ENCODE results near the gene HDAC4. TPM values are rescaled to one million over a fixed set of nuclear protein-coding genes. Genes with fewer than 3 reads are reported as not detected.

Gene HDAC4
- total RNA-seq, 2 donors from 2014 or later = 22.3 to 48.6 TPM

- no peak for DNase-seq (ENCODE audit: low spot score)
Observed at GRCh38 chr2:239193925-239194677, 206.7 kb downstream of the HDAC4 start.

GRCh38 chr2:239193401-239193811 lies 207.4 kb downstream of the HDAC4 start:
- ATAC-seq (no peak), DNase-seq (ENCODE audit: low spot score) (no peak)
- Mint-ChIP-seq H3K4me1 (ENCODE audit: low read depth in 2 of 2) (peaks cover 0 to 17% of the 10 kb centered on the region in 2 donors), H3K27me3 (no peaks in the 10 kb centered on the region), H3K9me3 (no peaks in the 10 kb centered on the region), H3K36me3 (no peaks in the 10 kb centered on the region), H3K4me3 (no peak overlapping the region), H3K27ac (no peak overlapping the region)

More at GRCh38 chr2:239193925-239194677, 206.7 kb downstream of the HDAC4 start:
- peaks cover 0 to 17% of the 10 kb centered on the region in 2 donors for H3K4me1 Mint-ChIP-seq (ENCODE audit: low read depth in 2 of 2)
- no peak overlapping the region for H3K4me3 Mint-ChIP-seq
- H3K36me3 Mint-ChIP-seq = no peaks in the 10 kb centered on the region
- H3K27me3 Mint-ChIP-seq = no peaks in the 10 kb centered on the region
- no peak for ATAC-seq
- no peaks in the 10 kb centered on the region for H3K9me3 Mint-ChIP-seq
- H3K27ac Mint-ChIP-seq = no peak overlapping the region

- Mint-ChIP-seq H3K36me3 (no peaks in the 10 kb centered on the region), H3K27ac (no peak overlapping the region), H3K4me3 (no peak overlapping the region), H3K27me3 (no peaks in the 10 kb centered on the region), H3K4me1 (ENCODE audit: low read depth in 2 of 2) (peaks cover 0 to 17% of the 10 kb centered on the region in 2 donors), H3K9me3 (no peaks in the 10 kb centered on the region)
- no peak for ATAC-seq
- no peak for DNase-seq (ENCODE audit: low spot score)
Observed at GRCh38 chr2:239192975-239193374, 207.8 kb downstream of the HDAC4 start.

- Mint-ChIP-seq H3K4me1 (ENCODE audit: low read depth in 2 of 2) (peaks cover 0 to 17% of the 10 kb centered on the region in 2 donors), H3K4me3 (no peak overlapping the region), H3K27ac (no peak overlapping the region), H3K27me3 (no peaks in the 10 kb centered on the region), H3K9me3 (no peaks in the 10 kb centered on the region), H3K36me3 (no peaks in the 10 kb centered on the region)
- ATAC-seq (no peak), DNase-seq (ENCODE audit: low spot score) (no peak)
Observed at GRCh38 chr2:239192456-239192855, 208.4 kb downstream of the HDAC4 start.

GRCh38 chr2:239190921-239191885 lies 209.6 kb downstream of the HDAC4 start:
- Mint-ChIP-seq H3K36me3 (no peaks in the 10 kb centered on the region), H3K27me3 (no peaks in the 10 kb centered on the region), H3K4me1 (ENCODE audit: low read depth in 2 of 2) (peaks cover 0 to 12% of the 10 kb centered on the region in 2 donors), H3K9me3 (no peaks in the 10 kb centered on the region), H3K4me3 (no peak overlapping the region), H3K27ac (no peak overlapping the region)
- ATAC-seq (no peak), DNase-seq (ENCODE audit: low spot score) (no peak)

- no peaks in the 10 kb centered on the region for H3K36me3 Mint-ChIP-seq
Observed at GRCh38 chr2:239190361-239190760, 210.5 kb downstream of the HDAC4 start.

GRCh38 chr2:239189711-239190131 lies 211.1 kb downstream of the HDAC4 start:
- peaks cover 0 to 5% of the 10 kb centered on the region in 2 donors for H3K4me1 Mint-ChIP-seq (ENCODE audit: low read depth in 2 of 2)
- ATAC-seq (no peak), DNase-seq (ENCODE audit: low spot score) (no peak)

More at GRCh38 chr2:239190361-239190760, 210.5 kb downstream of the HDAC4 start:
- Mint-ChIP-seq H3K9me3 (no peaks in the 10 kb centered on the region), H3K27ac (no peak overlapping the region), H3K4me3 (no peak overlapping the region), H3K27me3 (no peaks in the 10 kb centered on the region), H3K4me1 (ENCODE audit: low read depth in 2 of 2) (peaks cover 0 to 5% of the 10 kb centered on the region in 2 donors)
- DNase-seq (ENCODE audit: low spot score) (no peak), ATAC-seq (no peak)

GRCh38 chr2:239188536-239188935 lies 212.3 kb downstream of the HDAC4 start:
- Mint-ChIP-seq H3K36me3 (no peaks in the 10 kb centered on the region), H3K27ac (no peak overlapping the region), H3K9me3 (no peaks in the 10 kb centered on the region), H3K4me1 (ENCODE audit: low read depth in 2 of 2) (no peaks in the 10 kb centered on the region), H3K4me3 (no peak overlapping the region), H3K27me3 (no peaks in the 10 kb centered on the region)
- ATAC-seq (no peak), DNase-seq (ENCODE audit: low spot score) (no peak)

More at GRCh38 chr2:239189711-239190131, 211.1 kb downstream of the HDAC4 start:
- no peaks in the 10 kb centered on the region for H3K9me3 Mint-ChIP-seq
- no peak overlapping the region for H3K4me3 Mint-ChIP-seq
- H3K27me3 Mint-ChIP-seq = no peaks in the 10 kb centered on the region
- H3K36me3 Mint-ChIP-seq = no peaks in the 10 kb centered on the region
- H3K27ac Mint-ChIP-seq = no peak overlapping the region

- H3K27me3 Mint-ChIP-seq = no peaks in the 10 kb centered on the region
- H3K9me3 Mint-ChIP-seq = no peaks in the 10 kb centered on the region
- no peak overlapping the region for H3K4me3 Mint-ChIP-seq
- DNase-seq (ENCODE audit: low spot score) = no peak
- H3K36me3 Mint-ChIP-seq = no peaks in the 10 kb centered on the region
- no peak for ATAC-seq
- peaks cover 0 to 2% of the 10 kb centered on the region in 2 donors for H3K4me1 Mint-ChIP-seq (ENCODE audit: low read depth in 2 of 2)
- H3K27ac Mint-ChIP-seq = no peak overlapping the region
Observed at GRCh38 chr2:239187464-239188253, 213.2 kb downstream of the HDAC4 start.

- Mint-ChIP-seq H3K27me3 (no peaks in the 10 kb centered on the region), H3K27ac (no peak overlapping the region), H3K4me1 (ENCODE audit: low read depth in 2 of 2) (peaks cover 0 to 2% of the 10 kb centered on the region in 2 donors), H3K36me3 (no peaks in the 10 kb centered on the region), H3K9me3 (no peaks in the 10 kb centered on the region), H3K4me3 (no peak overlapping the region)
- no peak for ATAC-seq
- DNase-seq (ENCODE audit: low spot score) = no peak
Observed at GRCh38 chr2:239186516-239187357, 214.1 kb downstream of the HDAC4 start.

- Mint-ChIP-seq H3K4me3 (no peak overlapping the region), H3K4me1 (ENCODE audit: low read depth in 2 of 2) (peaks cover 0 to 2% of the 10 kb centered on the region in 2 donors), H3K36me3 (no peaks in the 10 kb centered on the region), H3K27me3 (no peaks in the 10 kb centered on the region), H3K9me3 (no peaks in the 10 kb centered on the region), H3K27ac (no peak overlapping the region)
- DNase-seq (ENCODE audit: low spot score) = no peak
- ATAC-seq = no peak
Observed at GRCh38 chr2:239184968-239185903, 215.6 kb downstream of the HDAC4 start.

GRCh38 chr2:239184179-239184578 lies 216.6 kb downstream of the HDAC4 start:
- H3K4me3 Mint-ChIP-seq = no peak overlapping the region
- no peaks in the 10 kb centered on the region for H3K27me3 Mint-ChIP-seq
- no peaks in the 10 kb centered on the region for H3K36me3 Mint-ChIP-seq
- ATAC-seq = no peak
- H3K27ac Mint-ChIP-seq = no peak overlapping the region
- no peak for DNase-seq (ENCODE audit: low spot score)
- H3K9me3 Mint-ChIP-seq = no peaks in the 10 kb centered on the region
- H3K4me1 Mint-ChIP-seq (ENCODE audit: low read depth in 2 of 2) = peaks cover 0 to 2% of the 10 kb centered on the region in 2 donors
